Activated naive CD4-positive, alpha-beta T cell treated with anti-CD3 and anti-CD28 coated beads, Interleukin-2, amount 50 U/mL, for 24 hours (primary cell): ENCODE measurements around the gene PLCZ1.
"Not testable (repeated sequence)": the region's sequence is repeated elsewhere in the genome, so short reads cannot be mapped to it uniquely, and the experiment has no call there.

Source experiments
- H3K27ac Mint-ChIP-seq: one replicate; pipeline ENCODE4 v1.8.0; 2021; ENCODE audit warnings: mild to moderate bottlenecking, mixed read lengths
- H3K27me3 Mint-ChIP-seq: one replicate; pipeline ENCODE4 v1.8.0; 2021; ENCODE audit warnings: mixed read lengths
- H3K36me3 Mint-ChIP-seq: one replicate; pipeline ENCODE4 v1.8.0; 2021; ENCODE audit warnings: mixed read lengths
- H3K4me1 Mint-ChIP-seq: one replicate; pipeline ENCODE4 v1.8.0; 2021; ENCODE audit warnings: mixed read lengths
- H3K4me3 Mint-ChIP-seq: one replicate; pipeline ENCODE4 v1.8.0; 2021; ENCODE audit warnings: mild to moderate bottlenecking, mixed read lengths
- H3K9me3 Mint-ChIP-seq: one replicate; pipeline ENCODE4 v1.8.0; 2021; ENCODE audit warnings: mixed read lengths

PLCZ1 gene

GRCh38 chr12:18721452-18721851, 16.4 kb downstream of the PLCZ1 start:
- H3K27ac Mint-ChIP-seq = no peak overlapping the region
- no peaks in the 10 kb centered on the region for H3K27me3 Mint-ChIP-seq
- no peak overlapping the region for H3K4me3 Mint-ChIP-seq
- H3K4me1 Mint-ChIP-seq = no peaks in the 10 kb centered on the region
- peaks cover 7% of the 10 kb centered on the region for H3K9me3 Mint-ChIP-seq
- no peaks in the 10 kb centered on the region for H3K36me3 Mint-ChIP-seq

GRCh38 chr12:18720690-18721089, 17.1 kb downstream of the PLCZ1 start:
- Mint-ChIP-seq H3K27ac (no peak overlapping the region), H3K27me3 (no peaks in the 10 kb centered on the region), H3K36me3 (no peaks in the 10 kb centered on the region), H3K4me1 (no peaks in the 10 kb centered on the region), H3K9me3 (peaks cover 7% of the 10 kb centered on the region), H3K4me3 (no peak overlapping the region)

GRCh38 chr12:18719922-18720510, 17.8 kb downstream of the PLCZ1 start:
- H3K4me1 Mint-ChIP-seq = no peaks in the 10 kb centered on the region
- H3K36me3 Mint-ChIP-seq = no peaks in the 10 kb centered on the region
- H3K27me3 Mint-ChIP-seq = no peaks in the 10 kb centered on the region
- H3K9me3 Mint-ChIP-seq = peaks cover 7% of the 10 kb centered on the region
- no peak overlapping the region for H3K4me3 Mint-ChIP-seq
- no peak overlapping the region for H3K27ac Mint-ChIP-seq

GRCh38 chr12:18718462-18718861, 19.4 kb downstream of the PLCZ1 start:
- H3K36me3 Mint-ChIP-seq = no peaks in the 10 kb centered on the region
- H3K4me3 Mint-ChIP-seq = no peak overlapping the region
- no peaks in the 10 kb centered on the region for H3K9me3 Mint-ChIP-seq

GRCh38 chr12:18716236-18716635, 21.6 kb downstream of the PLCZ1 start:
- Mint-ChIP-seq H3K36me3 (no peaks in the 10 kb centered on the region), H3K4me3 (no peak overlapping the region), H3K9me3 (peaks cover 4% of the 10 kb centered on the region), H3K27me3 (no peaks in the 10 kb centered on the region), H3K27ac (no peak overlapping the region), H3K4me1 (no peaks in the 10 kb centered on the region)

More at GRCh38 chr12:18718462-18718861, 19.4 kb downstream of the PLCZ1 start:
- Mint-ChIP-seq H3K27ac (no peak overlapping the region), H3K4me1 (no peaks in the 10 kb centered on the region), H3K27me3 (no peaks in the 10 kb centered on the region)

GRCh38 chr12:18706798-18707197, 31.0 kb downstream of the PLCZ1 start:
- Mint-ChIP-seq H3K4me1 (no peaks in the 10 kb centered on the region), H3K27me3 (no peaks in the 10 kb centered on the region), H3K27ac (no peak overlapping the region), H3K4me3 (no peak overlapping the region), H3K9me3 (peaks cover 31% of the 10 kb centered on the region), H3K36me3 (no peaks in the 10 kb centered on the region)

- Mint-ChIP-seq H3K9me3 (peaks cover 13% of the 10 kb centered on the region), H3K36me3 (no peaks in the 10 kb centered on the region), H3K27ac (no peak overlapping the region), H3K27me3 (no peaks in the 10 kb centered on the region), H3K4me3 (no peak overlapping the region), H3K4me1 (no peaks in the 10 kb centered on the region)
These were observed 33.9 kb downstream of the PLCZ1 start for GRCh38 chr12:18703911-18704310.

- Mint-ChIP-seq H3K36me3 (no peaks in the 10 kb centered on the region), H3K27me3 (no peaks in the 10 kb centered on the region), H3K4me3 (no peak overlapping the region), H3K27ac (no peak overlapping the region), H3K4me1 (no peaks in the 10 kb centered on the region), H3K9me3 (peaks cover 12% of the 10 kb centered on the region)
These were observed 34.5 kb downstream of the PLCZ1 start for GRCh38 chr12:18703321-18703720.

GRCh38 chr12:18700271-18700670, 37.5 kb downstream of the PLCZ1 start:
- H3K9me3 Mint-ChIP-seq = no peaks in the 10 kb centered on the region

GRCh38 chr12:18696971-18697602, 40.7 kb downstream of the PLCZ1 start:
- H3K4me3 Mint-ChIP-seq = no peak overlapping the region
- H3K4me1 Mint-ChIP-seq = no peaks in the 10 kb centered on the region

More at GRCh38 chr12:18700271-18700670, 37.5 kb downstream of the PLCZ1 start:
- no peaks in the 10 kb centered on the region for H3K27me3 Mint-ChIP-seq
- H3K36me3 Mint-ChIP-seq = no peaks in the 10 kb centered on the region
- no peaks in the 10 kb centered on the region for H3K4me1 Mint-ChIP-seq
- H3K27ac Mint-ChIP-seq = no peak overlapping the region
- no peak overlapping the region for H3K4me3 Mint-ChIP-seq

GRCh38 chr12:18693986-18694385, 43.8 kb downstream of the PLCZ1 start:
- not testable (repeated sequence) for H3K27me3 Mint-ChIP-seq, H3K4me1 Mint-ChIP-seq, H3K4me3 Mint-ChIP-seq, H3K27ac Mint-ChIP-seq, H3K36me3 Mint-ChIP-seq, H3K9me3 Mint-ChIP-seq

More at GRCh38 chr12:18696971-18697602, 40.7 kb downstream of the PLCZ1 start:
- H3K27ac Mint-ChIP-seq = no peak overlapping the region
- H3K36me3 Mint-ChIP-seq = no peaks in the 10 kb centered on the region
- no peaks in the 10 kb centered on the region for H3K27me3 Mint-ChIP-seq
- no peaks in the 10 kb centered on the region for H3K9me3 Mint-ChIP-seq

GRCh38 chr12:18690653-18691052, 47.2 kb downstream of the PLCZ1 start:
- H3K4me1 Mint-ChIP-seq = no peaks in the 10 kb centered on the region
- H3K9me3 Mint-ChIP-seq = peaks cover 6% of the 10 kb centered on the region
- H3K27me3 Mint-ChIP-seq = no peaks in the 10 kb centered on the region
- no peaks in the 10 kb centered on the region for H3K36me3 Mint-ChIP-seq
- no peak overlapping the region for H3K4me3 Mint-ChIP-seq
- no peak overlapping the region for H3K27ac Mint-ChIP-seq

GRCh38 chr12:18689771-18690170, 48.0 kb downstream of the PLCZ1 start:
- Mint-ChIP-seq H3K27me3 (no peaks in the 10 kb centered on the region), H3K4me1 (no peaks in the 10 kb centered on the region), H3K4me3 (no peak overlapping the region), H3K36me3 (no peaks in the 10 kb centered on the region), H3K27ac (no peak overlapping the region), H3K9me3 (peaks cover 6% of the 10 kb centered on the region)

GRCh38 chr12:18684430-18684829, 53.4 kb downstream of the PLCZ1 start:
- Mint-ChIP-seq H3K4me1 (no peaks in the 10 kb centered on the region), H3K9me3 (peaks cover 6% of the 10 kb centered on the region), H3K27me3 (no peaks in the 10 kb centered on the region), H3K27ac (no peak overlapping the region), H3K4me3 (no peak overlapping the region), H3K36me3 (no peaks in the 10 kb centered on the region)

GRCh38 chr12:18683327-18684013, 54.3 kb downstream of the PLCZ1 start:
- Mint-ChIP-seq H3K36me3 (no peaks in the 10 kb centered on the region), H3K9me3 (peaks cover 6% of the 10 kb centered on the region)

GRCh38 chr12:18681818-18682217, 56.0 kb downstream of the PLCZ1 start:
- no peaks in the 10 kb centered on the region for H3K27me3 Mint-ChIP-seq
- no peaks in the 10 kb centered on the region for H3K36me3 Mint-ChIP-seq
- peaks cover 6% of the 10 kb centered on the region for H3K9me3 Mint-ChIP-seq
- no peaks in the 10 kb centered on the region for H3K4me1 Mint-ChIP-seq
- no peak overlapping the region for H3K4me3 Mint-ChIP-seq
- H3K27ac Mint-ChIP-seq = no peak overlapping the region

More at GRCh38 chr12:18683327-18684013, 54.3 kb downstream of the PLCZ1 start:
- Mint-ChIP-seq H3K27ac (no peak overlapping the region), H3K4me3 (no peak overlapping the region), H3K27me3 (no peaks in the 10 kb centered on the region), H3K4me1 (no peaks in the 10 kb centered on the region)
